Central memory CD8-positive, alpha-beta T cell (primary cell): ENCODE results near the gene TTC38.
A peak's percentile ranks its signal among the peaks of the same experiment; 100 is the strongest.

Experiments used
- ATAC-seq: fragments of 150-1000 bp; cut with Tn5 transposase; replicated peaks from 2 replicates; pipeline ENCODE4 v1.10.0; 2022; ENCODE audit warnings: mild to moderate bottlenecking, moderate FRiP score, moderate number of reproducible peaks; ENCODE audit not compliant: poor library complexity, severe bottlenecking; ENCODE audit errors: extremely low read depth
- DNase-seq, 2 donors: peaks; one replicate each; pipeline ENCODE4 v3.0.0; 2021; ENCODE audit warnings: low spot score in 2 of 2
- H3K27ac Mint-ChIP-seq: one replicate; pipeline ENCODE4 v1.8.0; 2022; ENCODE audit warnings: low read depth, mild to moderate bottlenecking, moderate library complexity, mixed read lengths
- H3K27me3 Mint-ChIP-seq: one replicate; pipeline ENCODE4 v1.8.0; 2022; ENCODE audit warnings: mixed read lengths
- H3K36me3 Mint-ChIP-seq: one replicate; pipeline ENCODE4 v1.8.0; 2022; ENCODE audit warnings: mild to moderate bottlenecking, moderate library complexity, mixed read lengths; ENCODE audit not compliant: insufficient read depth
- H3K4me1 Mint-ChIP-seq: one replicate; pipeline ENCODE4 v1.8.0; 2022; ENCODE audit warnings: mixed read lengths
- H3K4me3 Mint-ChIP-seq: one replicate; pipeline ENCODE4 v1.8.0; 2022; ENCODE audit warnings: mild to moderate bottlenecking, moderate library complexity, mixed read lengths
- H3K9me3 Mint-ChIP-seq: one replicate; pipeline ENCODE4 v1.8.0; 2022; ENCODE audit warnings: mixed read lengths

The TTC38 gene

DNA sequence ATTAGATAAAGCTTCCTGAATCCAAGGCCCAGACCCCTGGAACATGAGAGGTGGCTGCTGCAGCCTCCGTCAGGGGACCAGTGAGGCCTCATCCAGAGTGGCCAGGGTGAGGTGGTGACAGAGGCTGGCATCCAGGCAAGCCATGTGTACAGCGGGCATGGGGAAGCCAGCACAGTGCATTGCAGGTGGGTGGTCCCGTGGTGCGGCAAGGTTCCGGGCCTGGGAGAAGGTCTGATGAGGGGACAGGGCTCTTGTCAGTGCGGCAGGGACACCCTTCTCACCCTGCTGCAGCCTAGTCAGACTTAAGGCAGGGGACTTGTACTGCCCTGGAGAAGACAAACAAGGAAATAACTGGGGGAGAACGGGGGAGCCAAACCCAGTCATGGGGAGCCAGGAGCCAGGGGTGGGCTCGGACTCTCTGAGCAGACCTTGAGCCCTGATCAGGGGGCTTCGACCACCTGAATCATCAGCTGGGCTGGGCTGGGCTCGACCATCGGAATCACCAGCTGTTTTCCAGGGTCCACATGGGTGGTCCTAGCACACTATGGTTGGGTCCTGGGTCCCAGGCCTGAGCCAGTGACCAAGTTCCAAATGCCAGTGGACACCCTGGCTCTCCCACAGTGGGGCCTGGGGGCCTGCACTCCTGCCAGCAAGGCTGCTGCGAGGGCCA is 5.1 kb downstream of the TTC38 start:
- Mint-ChIP-seq H3K36me3 (peaks cover 27% of the 10 kb centered on the region), H3K9me3 (no peaks in the 10 kb centered on the region), H3K27ac (no peak overlapping the region), H3K27me3 (no peaks in the 10 kb centered on the region), H3K4me1 (peaks cover 40% of the 10 kb centered on the region), H3K4me3 (no peak overlapping the region)
- ATAC-seq (no peak), DNase-seq (no peak)

DNA sequence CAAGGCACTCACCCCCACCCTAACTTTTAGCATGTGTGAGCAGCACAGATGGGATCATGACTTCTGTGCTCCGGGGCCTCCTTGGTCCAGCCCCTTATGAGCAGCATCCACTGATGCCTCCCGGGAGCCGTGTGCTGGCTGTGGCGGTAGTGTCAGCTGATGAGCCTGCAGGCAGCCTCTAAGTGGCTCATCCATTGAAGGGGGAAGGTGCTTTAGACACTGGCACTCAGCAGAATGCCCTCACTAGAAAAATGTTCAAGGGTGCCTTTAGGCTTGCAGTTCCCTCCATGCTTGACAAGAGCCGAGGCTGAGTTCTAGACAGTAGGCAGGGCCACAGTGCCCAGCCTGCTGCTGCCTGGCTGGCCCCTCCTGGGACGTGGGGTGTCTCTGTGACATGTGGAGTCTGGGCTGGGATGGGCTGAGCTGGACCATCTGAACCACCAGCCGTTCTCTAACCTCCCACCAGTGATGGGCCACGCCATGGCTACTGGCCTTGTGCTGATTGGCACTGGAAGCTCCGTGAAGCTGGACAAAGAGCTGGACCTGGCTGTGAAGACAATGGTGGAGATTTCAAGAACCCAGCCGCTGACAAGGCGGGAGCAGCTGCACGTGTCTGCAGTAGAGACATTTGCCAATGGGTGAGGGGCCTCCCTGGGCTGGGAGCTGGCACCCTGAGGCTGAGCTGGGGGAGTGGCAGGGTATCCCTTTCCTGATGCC is 5.8 kb downstream of the TTC38 start:
- H3K27ac Mint-ChIP-seq: no peak overlapping the region
- no peak for DNase-seq

DNA sequence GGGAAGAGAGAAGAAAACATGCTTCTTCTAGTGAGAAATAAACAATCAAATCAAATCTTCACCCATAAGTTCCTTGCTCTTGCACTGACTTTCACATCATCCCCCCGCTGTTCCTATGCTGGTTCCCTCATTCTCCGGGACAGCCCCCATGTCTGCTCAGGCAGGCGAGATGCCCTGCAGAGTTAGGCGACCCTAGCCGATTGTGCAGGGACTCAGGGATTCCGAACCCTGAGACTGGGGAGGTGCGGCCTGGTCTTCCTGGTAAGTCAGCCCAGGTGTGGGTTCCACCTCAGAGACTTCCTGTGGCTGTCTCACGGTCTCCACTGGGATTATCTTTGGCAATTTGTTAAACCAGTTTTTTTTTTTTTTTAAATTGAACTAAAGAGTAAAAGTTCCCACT is 6.6 kb downstream of the TTC38 start:
- H3K27ac Mint-ChIP-seq: no peak overlapping the region
- no peak overlapping the region for H3K4me3 Mint-ChIP-seq
- H3K9me3 Mint-ChIP-seq: no peaks in the 10 kb centered on the region
- peaks cover 42% of the 10 kb centered on the region for H3K4me1 Mint-ChIP-seq
- H3K27me3 Mint-ChIP-seq: no peaks in the 10 kb centered on the region
- no peak for DNase-seq
- peaks cover 31% of the 10 kb centered on the region for H3K36me3 Mint-ChIP-seq
- no peak for ATAC-seq

More for the DNA sequence above, 5.8 kb downstream of the TTC38 start:
- Mint-ChIP-seq H3K27me3 (no peaks in the 10 kb centered on the region), H3K36me3 (peaks cover 31% of the 10 kb centered on the region), H3K4me1 (peaks cover 38% of the 10 kb centered on the region), H3K4me3 (no peak overlapping the region), H3K9me3 (no peaks in the 10 kb centered on the region)
- no peak for ATAC-seq

DNA sequence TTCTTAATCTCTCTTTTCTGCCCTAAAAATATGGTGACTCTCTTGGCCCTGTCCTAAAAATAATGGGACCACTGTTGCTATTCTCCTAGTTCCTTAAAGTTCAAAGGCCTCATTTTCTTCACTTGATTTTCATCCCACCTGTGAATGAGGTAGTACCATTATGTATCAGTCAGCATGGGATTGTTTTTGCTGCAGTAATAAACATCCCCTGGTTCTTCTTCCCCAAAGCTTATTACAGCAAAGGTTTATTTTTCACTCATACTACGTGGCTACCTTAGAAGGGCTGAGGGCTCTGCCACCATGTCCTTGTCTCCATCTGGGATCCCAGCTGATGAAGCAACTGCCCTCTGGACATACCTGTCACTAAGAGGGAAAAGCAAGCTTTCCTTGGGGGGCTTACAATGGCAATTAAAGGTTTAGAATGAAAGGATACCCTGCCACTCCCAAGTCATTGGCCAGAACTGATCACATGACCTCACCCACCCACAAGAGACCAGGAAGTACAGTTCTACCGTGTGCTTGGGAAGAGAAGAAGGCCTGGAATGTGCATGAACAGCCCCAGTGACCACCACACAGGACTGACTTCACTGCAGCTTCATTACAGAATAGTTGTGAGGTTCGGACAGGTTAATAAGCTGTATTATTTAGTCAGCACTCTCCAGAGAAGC is 7.8 kb downstream of the TTC38 start:
- Mint-ChIP-seq H3K36me3 (peaks cover 26% of the 10 kb centered on the region), H3K27me3 (no peaks in the 10 kb centered on the region), H3K27ac (peak overlapping the region; percentile 19), H3K9me3 (no peaks in the 10 kb centered on the region), H3K4me1 (peaks cover 44% of the 10 kb centered on the region), H3K4me3 (no peak overlapping the region)
- DNase-seq (no peak), ATAC-seq (no peak)

DNA sequence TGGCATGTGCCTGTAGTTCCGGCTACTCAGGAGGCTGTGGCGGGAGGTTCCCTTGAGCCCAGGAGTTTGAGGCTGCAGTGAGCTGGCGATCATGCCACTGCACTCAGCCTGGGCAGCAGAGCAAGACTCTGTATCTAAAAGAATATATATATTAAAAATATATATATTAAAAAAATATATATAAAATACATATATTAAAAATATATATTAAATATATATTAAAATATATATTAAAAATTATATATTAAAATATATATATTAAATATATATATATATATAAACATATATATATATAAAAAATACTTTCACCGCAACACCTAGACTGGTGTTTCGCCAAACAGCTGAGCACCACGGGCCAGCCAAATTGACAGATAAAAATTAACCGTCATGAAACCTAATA is 8.8 kb downstream of the TTC38 start:
- DNase-seq (no peak), ATAC-seq (no peak)
- Mint-ChIP-seq H3K9me3 (no peaks in the 10 kb centered on the region), H3K36me3 (peaks cover 30% of the 10 kb centered on the region), H3K27ac (peak overlapping the region; percentile 26), H3K27me3 (no peaks in the 10 kb centered on the region), H3K4me3 (peak overlapping the region; percentile 51), H3K4me1 (peaks cover 53% of the 10 kb centered on the region)

DNA sequence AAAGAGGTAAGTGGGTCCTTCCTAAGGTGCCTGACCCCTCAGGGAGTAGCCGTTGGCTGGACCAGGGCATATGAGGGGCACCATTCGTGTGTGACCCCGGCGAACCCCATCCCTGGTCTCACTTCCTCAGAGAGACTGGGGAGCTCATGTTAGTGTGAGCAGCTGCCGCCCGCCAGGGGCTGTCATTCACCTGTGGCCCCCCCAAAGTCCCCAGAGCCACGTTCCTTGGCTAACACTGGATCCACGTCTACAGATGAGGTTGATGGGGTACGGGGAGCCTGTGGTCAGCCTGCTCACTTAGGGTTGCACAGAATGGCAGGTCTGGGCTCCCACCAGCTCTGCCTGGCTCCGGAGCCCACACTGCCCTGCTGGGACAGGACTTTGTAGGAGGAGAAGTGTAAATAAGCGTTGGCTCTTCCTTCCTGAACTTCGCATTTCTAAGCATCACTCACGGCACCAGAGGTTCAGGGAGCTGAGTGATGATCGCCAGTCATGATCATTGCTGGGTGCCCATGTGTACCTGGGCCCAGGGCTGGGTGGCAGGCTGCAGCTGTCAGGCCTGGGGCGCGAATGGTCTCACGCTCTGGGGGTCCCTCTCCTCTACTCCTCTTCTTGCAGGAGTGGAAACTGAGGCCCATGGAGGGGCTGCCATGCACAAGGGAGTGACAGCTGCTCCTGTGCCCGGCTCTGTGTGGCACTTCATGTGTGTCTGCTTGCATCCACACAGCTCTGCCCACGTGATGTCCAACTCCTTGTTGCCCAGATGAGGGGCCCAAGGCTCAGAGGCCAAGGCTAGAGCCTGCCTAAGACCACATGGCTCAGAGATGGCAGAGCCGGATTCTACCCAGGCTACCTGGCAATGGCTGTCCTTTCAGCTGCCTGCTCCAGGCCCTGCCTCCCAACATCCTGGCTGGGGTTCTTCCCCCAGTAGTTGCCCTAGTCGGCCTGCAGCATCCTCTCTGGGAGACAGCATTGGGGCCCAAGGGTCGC is 11.1 kb downstream of the TTC38 start:
- Mint-ChIP-seq H3K4me3 (no peak overlapping the region), H3K9me3 (no peaks in the 10 kb centered on the region), H3K27me3 (no peaks in the 10 kb centered on the region), H3K27ac (peak overlapping the region; percentile 22), H3K4me1 (peaks cover 63% of the 10 kb centered on the region), H3K36me3 (peaks cover 28% of the 10 kb centered on the region)
- DNase-seq (no peak), ATAC-seq (no peak)

GRCh38 chr22:46280063-46280817 is 12.4 kb downstream of the TTC38 start:
- DNase-seq (no peak), ATAC-seq (no peak)
- no peaks in the 10 kb centered on the region for H3K9me3 Mint-ChIP-seq
- peak overlapping the region; percentile 63 for H3K4me3 Mint-ChIP-seq
- H3K36me3 Mint-ChIP-seq: peaks cover 30% of the 10 kb centered on the region
- H3K27ac Mint-ChIP-seq: peak overlapping the region; percentile 90
- H3K27me3 Mint-ChIP-seq: no peaks in the 10 kb centered on the region
- H3K4me1 Mint-ChIP-seq: peaks cover 65% of the 10 kb centered on the region

GRCh38 chr22:46280999-46281623 is 13.3 kb downstream of the TTC38 start:
- Mint-ChIP-seq H3K36me3 (peaks cover 33% of the 10 kb centered on the region), H3K4me1 (peaks cover 57% of the 10 kb centered on the region), H3K9me3 (no peaks in the 10 kb centered on the region), H3K4me3 (peak overlapping the region; percentile 63), H3K27ac (peak overlapping the region; percentile 90), H3K27me3 (no peaks in the 10 kb centered on the region)
- peak; percentile 34 to 74 for DNase-seq
- ATAC-seq: peak; percentile 99

GRCh38 chr22:46281866-46282678 is 14.3 kb downstream of the TTC38 start:
- Mint-ChIP-seq H3K4me1 (peaks cover 52% of the 10 kb centered on the region), H3K27me3 (no peaks in the 10 kb centered on the region), H3K27ac (peak overlapping the region; percentile 90), H3K9me3 (no peaks in the 10 kb centered on the region), H3K4me3 (peak overlapping the region; percentile 63), H3K36me3 (peaks cover 35% of the 10 kb centered on the region)
- no peak for DNase-seq
- no peak for ATAC-seq

DNA sequence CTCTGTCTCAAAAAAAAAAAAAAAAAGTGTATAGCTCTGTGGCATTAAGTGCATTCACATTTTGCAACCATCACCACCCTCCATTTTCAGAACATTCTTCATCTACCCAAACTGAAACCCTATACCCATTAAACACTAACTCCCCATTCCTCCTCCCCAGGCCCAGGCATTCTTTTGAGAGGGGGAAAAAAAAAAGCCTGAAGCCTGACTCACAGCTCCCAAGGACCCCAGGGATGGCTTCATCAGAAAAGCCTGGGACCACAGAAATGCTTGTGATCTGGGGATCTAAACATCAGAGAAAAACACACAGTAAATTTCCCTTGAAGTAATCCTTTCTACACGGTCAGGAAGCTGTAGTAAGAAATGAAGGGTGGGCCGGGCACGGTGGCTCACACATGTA is 18.2 kb downstream of the TTC38 start:
- Mint-ChIP-seq H3K27ac (peak overlapping the region; percentile 83), H3K36me3 (peaks cover 50% of the 10 kb centered on the region)
- no peak for ATAC-seq

More for the DNA sequence above, 18.2 kb downstream of the TTC38 start:
- H3K27me3 Mint-ChIP-seq: no peaks in the 10 kb centered on the region
- H3K9me3 Mint-ChIP-seq: no peaks in the 10 kb centered on the region
- H3K4me1 Mint-ChIP-seq: peaks cover 56% of the 10 kb centered on the region
- peak overlapping the region; percentile 13 for H3K4me3 Mint-ChIP-seq
- no peak for DNase-seq
